ENCODE data around the gene ASTL.
"Not testable (repeated sequence)": the region's sequence is repeated elsewhere in the genome, so short reads cannot be mapped to it uniquely, and the experiment has no call there.

The ASTL gene

DNA sequence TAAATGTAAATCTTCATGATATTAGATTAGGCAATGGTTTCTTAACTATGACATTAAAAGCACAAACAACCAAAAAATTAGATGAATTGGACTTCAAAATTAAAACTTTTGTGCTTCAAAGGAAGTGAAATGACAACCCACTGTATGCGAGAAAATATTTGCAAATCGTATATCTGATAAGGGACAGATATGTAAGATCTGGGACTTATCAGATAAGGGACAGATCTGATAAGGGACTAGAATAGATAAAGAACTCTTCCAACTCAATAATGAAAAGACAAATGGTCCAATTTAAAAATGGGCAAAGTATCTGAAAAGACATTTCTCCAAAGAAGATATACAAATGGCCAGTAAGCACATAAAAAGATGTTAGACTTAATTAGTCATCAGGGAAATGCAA, 51.2 kb downstream of the ASTL start:
- no peaks in the 10 kb centered on the region for H3K36me3 ChIP-seq (ENCODE audit: control insufficient read depth, low read depth, low read length)
- H3K9ac ChIP-seq (ENCODE audit: low read length) = no peak overlapping the region
- H3K27ac ChIP-seq (ENCODE audit: low read length) = no peak overlapping the region
- peaks cover 7% of the 10 kb centered on the region for H3K4me1 ChIP-seq (ENCODE audit: control insufficient read depth, low read depth, low read length)
- no peaks in the 10 kb centered on the region for H3K9me3 ChIP-seq (ENCODE audit: control insufficient read depth, low read depth, low read length)
- no peaks in the 10 kb centered on the region for H3K27me3 ChIP-seq (ENCODE audit: control insufficient read depth, insufficient read depth, low read length)
- H3K4me3 ChIP-seq (ENCODE audit: low read length) = no peak overlapping the region

GRCh38 chr2:96085541-96086355, 52.6 kb downstream of the ASTL start:
- Histone ChIP-seq H3K4me1 (ENCODE audit: control insufficient read depth, low read depth, low read length) (no peaks in the 10 kb centered on the region), H3K9ac (ENCODE audit: low read length) (no peak overlapping the region), H3K27ac (ENCODE audit: low read length) (no peak overlapping the region), H3K36me3 (ENCODE audit: control insufficient read depth, low read depth, low read length) (no peaks in the 10 kb centered on the region), H3K4me3 (ENCODE audit: low read length) (no peak overlapping the region), H3K9me3 (ENCODE audit: control insufficient read depth, low read depth, low read length) (no peaks in the 10 kb centered on the region), H3K27me3 (ENCODE audit: control insufficient read depth, insufficient read depth, low read length) (no peaks in the 10 kb centered on the region)

DNA sequence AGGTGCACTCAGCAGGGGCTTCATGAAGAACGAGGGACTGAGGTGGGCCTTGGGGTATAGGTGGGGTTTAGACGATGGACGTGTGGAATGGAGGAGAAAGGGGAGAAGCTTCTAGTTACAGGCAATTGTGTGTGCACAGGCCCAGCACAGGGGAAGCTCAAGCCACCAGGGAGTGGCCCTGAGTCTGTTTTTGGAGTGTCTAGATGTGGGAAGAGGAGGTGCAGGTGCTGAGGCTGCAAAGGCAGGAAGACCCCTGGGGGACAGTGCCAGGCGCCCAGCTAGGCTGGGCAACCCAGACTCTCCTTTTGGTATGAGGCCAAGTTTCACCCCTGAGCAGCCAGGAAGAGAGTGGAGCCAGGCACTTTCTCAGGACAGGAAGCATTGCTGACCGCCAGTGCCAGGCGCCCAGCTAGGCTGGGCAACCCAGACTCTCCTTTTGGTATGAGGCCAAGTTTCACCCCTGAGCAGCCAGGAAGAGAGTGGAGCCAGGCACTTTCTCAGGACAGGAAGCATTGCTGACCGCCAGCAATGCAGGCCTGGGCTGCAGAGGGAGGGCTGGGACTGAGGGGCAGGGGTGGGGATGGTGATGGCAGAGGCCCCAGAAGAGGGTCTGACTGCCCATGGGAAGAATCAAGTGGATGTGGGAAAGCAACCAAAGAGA, 53.3 kb downstream of the ASTL start:
- not testable (repeated sequence) for H3K9ac ChIP-seq (ENCODE audit: low read length); H3K27me3 ChIP-seq (ENCODE audit: control insufficient read depth, insufficient read depth, low read length); H3K27ac ChIP-seq (ENCODE audit: low read length); H3K4me3 ChIP-seq (ENCODE audit: low read length); H3K4me1 ChIP-seq (ENCODE audit: control insufficient read depth, low read depth, low read length); H3K36me3 ChIP-seq (ENCODE audit: control insufficient read depth, low read depth, low read length); H3K9me3 ChIP-seq (ENCODE audit: control insufficient read depth, low read depth, low read length)

DNA sequence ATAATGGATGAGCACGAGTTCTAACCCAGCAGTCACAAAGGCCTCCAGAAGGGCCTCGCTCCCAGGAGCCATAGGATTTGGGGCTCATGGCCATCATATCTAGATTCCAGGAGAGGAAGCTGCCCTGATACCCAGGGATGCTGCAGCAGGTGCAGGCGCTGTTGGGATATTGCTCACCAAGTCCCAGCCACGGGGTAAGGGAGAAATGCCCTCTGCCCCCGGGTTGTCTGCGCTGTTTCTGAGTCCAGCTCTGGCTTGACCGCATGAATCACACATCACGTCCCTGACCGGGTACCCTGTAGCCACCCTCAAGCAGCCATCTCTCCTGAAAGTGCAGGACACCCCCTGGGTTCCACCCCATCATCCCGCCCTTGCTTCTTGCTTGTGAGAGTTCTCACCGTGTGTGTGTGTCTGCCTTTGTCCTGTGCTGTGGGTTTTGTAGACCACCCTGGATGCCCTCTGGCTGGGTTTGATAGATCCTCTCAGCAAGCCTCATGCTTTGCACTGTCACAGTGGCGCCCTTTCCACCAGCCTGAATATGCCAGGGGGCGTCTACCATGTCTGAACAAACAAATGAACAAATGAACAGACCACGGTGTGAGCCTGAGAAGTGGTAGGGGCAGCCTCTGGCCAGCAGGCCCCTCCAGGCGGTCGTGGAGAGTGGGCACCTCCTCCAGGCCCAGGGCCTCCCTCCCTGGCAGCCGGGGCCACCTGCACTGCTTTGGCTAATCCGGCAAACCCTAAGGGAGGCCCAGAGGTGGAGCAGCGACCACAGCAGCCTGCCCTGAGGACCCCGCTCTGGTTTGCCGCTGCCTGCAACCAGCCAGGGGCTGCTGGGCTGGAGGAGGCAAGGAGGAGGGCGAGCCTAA, 54.1 kb downstream of the ASTL start:
- Histone ChIP-seq H3K27ac (ENCODE audit: low read length) (no peak overlapping the region), H3K9me3 (ENCODE audit: control insufficient read depth, low read depth, low read length) (no peaks in the 10 kb centered on the region), H3K4me3 (ENCODE audit: low read length) (no peak overlapping the region), H3K4me1 (ENCODE audit: control insufficient read depth, low read depth, low read length) (no peaks in the 10 kb centered on the region), H3K27me3 (ENCODE audit: control insufficient read depth, insufficient read depth, low read length) (no peaks in the 10 kb centered on the region), H3K9ac (ENCODE audit: low read length) (no peak overlapping the region), H3K36me3 (ENCODE audit: control insufficient read depth, low read depth, low read length) (no peaks in the 10 kb centered on the region)

DNA sequence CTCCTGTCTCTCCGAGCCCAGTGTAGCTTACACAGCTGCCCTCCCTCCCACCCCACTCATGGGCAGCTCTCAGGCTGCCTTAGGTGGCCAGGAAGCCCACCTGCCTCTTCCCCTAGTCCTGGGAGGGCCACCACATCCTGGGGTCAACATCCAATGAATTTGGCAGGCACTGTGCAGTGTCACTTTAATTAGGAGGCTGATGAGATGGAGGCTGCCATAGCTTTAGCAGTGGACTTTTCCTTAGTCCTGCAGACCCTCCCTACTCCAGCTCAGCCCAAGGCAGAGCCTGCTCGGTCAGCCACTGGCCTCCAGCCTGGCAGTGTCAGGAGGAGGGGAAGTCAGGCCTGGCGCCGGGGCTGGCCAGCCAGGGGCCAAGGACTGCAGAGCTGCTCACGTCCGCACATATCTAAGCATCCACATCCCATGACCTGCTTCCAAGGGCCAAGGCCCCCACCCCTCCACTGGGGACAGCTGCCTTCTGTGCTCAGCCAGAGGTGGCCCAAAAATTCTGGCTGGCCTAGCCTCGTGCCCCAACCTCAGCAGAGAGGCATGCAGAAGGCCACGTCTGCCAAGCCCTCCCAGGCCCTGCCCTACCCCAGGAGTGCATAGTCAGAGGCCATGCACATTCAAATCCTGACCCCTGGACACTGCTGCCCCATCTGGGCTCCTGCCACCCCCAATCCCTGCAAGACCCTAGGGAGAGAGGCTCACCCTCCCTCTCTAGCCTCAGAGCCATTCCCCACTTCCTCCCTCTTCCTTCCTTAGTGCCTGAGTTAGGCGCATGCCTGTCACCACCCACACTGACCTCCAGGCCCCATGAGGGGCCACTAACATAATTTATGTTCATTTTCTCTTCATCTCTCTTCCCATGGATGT, 55.0 kb downstream of the ASTL start:
- H3K9ac ChIP-seq (ENCODE audit: low read length) = no peak overlapping the region
- no peaks in the 10 kb centered on the region for H3K36me3 ChIP-seq (ENCODE audit: control insufficient read depth, low read depth, low read length)
- H3K9me3 ChIP-seq (ENCODE audit: control insufficient read depth, low read depth, low read length) = no peaks in the 10 kb centered on the region
- no peak overlapping the region for H3K4me3 ChIP-seq (ENCODE audit: low read length)
- H3K27me3 ChIP-seq (ENCODE audit: control insufficient read depth, insufficient read depth, low read length) = no peaks in the 10 kb centered on the region
- H3K27ac ChIP-seq (ENCODE audit: low read length) = no peak overlapping the region
- no peaks in the 10 kb centered on the region for H3K4me1 ChIP-seq (ENCODE audit: control insufficient read depth, low read depth, low read length)

- Histone ChIP-seq H3K9ac (ENCODE audit: low read length) (no peak overlapping the region), H3K4me1 (ENCODE audit: control insufficient read depth, low read depth, low read length) (no peaks in the 10 kb centered on the region), H3K9me3 (ENCODE audit: control insufficient read depth, low read depth, low read length) (no peaks in the 10 kb centered on the region), H3K27me3 (ENCODE audit: control insufficient read depth, insufficient read depth, low read length) (no peaks in the 10 kb centered on the region), H3K4me3 (ENCODE audit: low read length) (no peak overlapping the region), H3K36me3 (ENCODE audit: control insufficient read depth, low read depth, low read length) (no peaks in the 10 kb centered on the region), H3K27ac (ENCODE audit: low read length) (no peak overlapping the region)
Measured at GRCh38 chr2:96082211-96083063, 55.9 kb downstream of the ASTL start.

- H3K27ac ChIP-seq (ENCODE audit: low read length) = no peak overlapping the region
- no peaks in the 10 kb centered on the region for H3K27me3 ChIP-seq (ENCODE audit: control insufficient read depth, insufficient read depth, low read length)
- no peaks in the 10 kb centered on the region for H3K9me3 ChIP-seq (ENCODE audit: control insufficient read depth, low read depth, low read length)
- H3K36me3 ChIP-seq (ENCODE audit: control insufficient read depth, low read depth, low read length) = no peaks in the 10 kb centered on the region
- H3K4me3 ChIP-seq (ENCODE audit: low read length) = no peak overlapping the region
- H3K9ac ChIP-seq (ENCODE audit: low read length) = no peak overlapping the region
- no peaks in the 10 kb centered on the region for H3K4me1 ChIP-seq (ENCODE audit: control insufficient read depth, low read depth, low read length)
Measured at GRCh38 chr2:96081042-96081441, 57.3 kb downstream of the ASTL start.

DNA sequence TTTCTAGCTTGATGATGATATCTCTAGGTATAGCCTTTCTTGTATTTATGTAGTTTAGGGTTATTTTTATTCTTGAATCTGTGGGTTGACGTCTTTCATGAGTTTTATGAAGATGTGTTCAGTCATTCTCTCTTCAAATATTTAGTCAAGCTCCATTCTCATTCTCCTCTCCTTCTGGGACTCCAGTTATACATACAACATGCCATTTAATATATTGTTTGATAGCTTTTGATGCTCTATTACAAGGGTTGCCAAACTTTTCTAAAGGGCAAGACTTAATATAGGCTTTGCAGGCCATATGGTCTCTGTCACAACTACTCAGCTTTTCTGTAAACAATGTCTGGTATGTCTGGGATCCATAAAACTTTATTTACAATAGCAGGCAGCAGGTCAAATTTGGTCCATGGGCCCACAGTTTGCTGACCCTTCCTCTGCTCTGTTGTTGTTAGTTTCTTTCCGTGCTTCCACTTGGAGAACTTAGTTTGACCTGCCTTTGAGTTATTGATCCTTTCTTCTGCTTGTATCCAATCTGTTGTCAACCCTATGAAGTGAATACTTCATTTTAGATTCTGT, 63.0 kb downstream of the ASTL start:
- Histone ChIP-seq H3K4me1 (ENCODE audit: control insufficient read depth, low read depth, low read length) (no peaks in the 10 kb centered on the region), H3K9me3 (ENCODE audit: control insufficient read depth, low read depth, low read length) (no peaks in the 10 kb centered on the region), H3K36me3 (ENCODE audit: control insufficient read depth, low read depth, low read length) (no peaks in the 10 kb centered on the region), H3K27me3 (ENCODE audit: control insufficient read depth, insufficient read depth, low read length) (no peaks in the 10 kb centered on the region), H3K4me3 (ENCODE audit: low read length) (no peak overlapping the region), H3K27ac (ENCODE audit: low read length) (no peak overlapping the region), H3K9ac (ENCODE audit: low read length) (no peak overlapping the region)

DNA sequence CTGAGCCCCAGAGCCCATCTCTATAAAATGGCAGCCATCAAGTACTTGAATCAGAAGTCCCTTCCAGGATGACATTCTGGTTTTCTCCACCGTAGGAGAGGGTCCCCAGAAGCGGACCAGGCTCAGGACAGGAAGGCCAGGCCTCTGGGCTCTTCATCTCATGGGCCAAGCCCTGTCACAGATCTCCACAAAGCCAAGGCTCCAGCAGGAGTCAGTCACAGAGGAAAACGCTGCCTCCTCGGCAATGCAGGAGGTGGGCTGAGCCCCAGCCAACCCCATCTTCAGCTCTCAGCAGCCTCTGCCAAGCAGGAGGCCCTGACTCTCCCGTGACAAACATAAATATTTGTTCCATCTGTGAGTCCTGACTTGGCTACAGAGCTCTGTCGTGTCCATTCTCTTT, 64.1 kb downstream of the ASTL start:
- Histone ChIP-seq H3K27ac (ENCODE audit: low read length) (no peak overlapping the region), H3K9ac (ENCODE audit: low read length) (no peak overlapping the region), H3K4me3 (ENCODE audit: low read length) (no peak overlapping the region), H3K36me3 (ENCODE audit: control insufficient read depth, low read depth, low read length) (no peaks in the 10 kb centered on the region), H3K4me1 (ENCODE audit: control insufficient read depth, low read depth, low read length) (no peaks in the 10 kb centered on the region), H3K9me3 (ENCODE audit: control insufficient read depth, low read depth, low read length) (no peaks in the 10 kb centered on the region), H3K27me3 (ENCODE audit: control insufficient read depth, insufficient read depth, low read length) (no peaks in the 10 kb centered on the region)

DNA sequence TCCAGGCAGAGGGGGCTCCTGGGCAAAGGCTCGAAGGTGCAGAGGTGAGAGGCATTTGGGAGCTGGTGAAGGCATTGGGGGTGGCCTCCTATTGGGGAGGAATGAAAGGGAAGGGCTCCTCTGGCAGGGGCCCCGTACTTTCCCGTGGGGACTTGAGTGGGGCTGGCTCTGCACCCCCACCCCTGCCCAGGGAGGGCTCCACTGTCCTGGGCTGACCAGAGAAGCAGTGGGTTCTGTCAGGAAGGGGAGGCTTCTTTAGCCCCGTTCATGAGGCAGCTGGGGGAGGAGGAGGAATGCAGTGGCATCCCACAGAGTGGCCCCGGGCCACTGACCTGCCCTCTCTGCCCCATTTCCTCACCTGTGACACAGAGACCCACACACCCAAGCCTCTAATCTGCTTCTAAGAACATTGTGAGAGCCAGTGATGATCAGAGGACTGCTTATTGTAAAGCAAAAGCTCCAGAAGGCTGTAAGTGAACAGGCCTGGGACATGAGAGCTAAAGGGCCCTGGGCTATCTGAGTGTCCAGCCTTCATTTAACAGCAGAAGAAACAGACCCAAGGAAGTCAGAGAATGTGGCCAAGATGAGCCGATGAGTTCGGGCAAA, 65.0 kb downstream of the ASTL start:
- H3K36me3 ChIP-seq (ENCODE audit: control insufficient read depth, low read depth, low read length) = no peaks in the 10 kb centered on the region
- H3K9ac ChIP-seq (ENCODE audit: low read length) = no peak overlapping the region
- no peaks in the 10 kb centered on the region for H3K4me1 ChIP-seq (ENCODE audit: control insufficient read depth, low read depth, low read length)
- no peak overlapping the region for H3K4me3 ChIP-seq (ENCODE audit: low read length)
- no peaks in the 10 kb centered on the region for H3K27me3 ChIP-seq (ENCODE audit: control insufficient read depth, insufficient read depth, low read length)
- H3K9me3 ChIP-seq (ENCODE audit: control insufficient read depth, low read depth, low read length) = no peaks in the 10 kb centered on the region
- H3K27ac ChIP-seq (ENCODE audit: low read length) = no peak overlapping the region

All from iPS-18a (cell line).